WI38 (cell line): ENCODE measurements around the gene DUSP8.

Experiments
- H3K4me3 ChIP-seq: 2 replicates; pipeline ENCODE4 v1.5.1; 2011; ENCODE audit warnings: low read depth, mild to moderate bottlenecking, control low read depth, low read length
- CTCF ChIP-seq: IDR thresholded peaks from 2 replicates; pipeline ENCODE4 v1.5.1; 2012; ENCODE audit warnings: low read depth, mild to moderate bottlenecking, control low read depth, low read length

DUSP8 gene

GRCh38 chr11:1557904-1558774 lies 13.9 kb downstream of the DUSP8 start:
- H3K4me3 ChIP-seq: no peak overlapping the region
- TF ChIP-seq CTCF: no peak

- no peak for TF ChIP-seq CTCF
- H3K4me3 ChIP-seq: no peak overlapping the region
Observed at GRCh38 chr11:1557051-1557884, 14.8 kb downstream of the DUSP8 start.

DNA sequence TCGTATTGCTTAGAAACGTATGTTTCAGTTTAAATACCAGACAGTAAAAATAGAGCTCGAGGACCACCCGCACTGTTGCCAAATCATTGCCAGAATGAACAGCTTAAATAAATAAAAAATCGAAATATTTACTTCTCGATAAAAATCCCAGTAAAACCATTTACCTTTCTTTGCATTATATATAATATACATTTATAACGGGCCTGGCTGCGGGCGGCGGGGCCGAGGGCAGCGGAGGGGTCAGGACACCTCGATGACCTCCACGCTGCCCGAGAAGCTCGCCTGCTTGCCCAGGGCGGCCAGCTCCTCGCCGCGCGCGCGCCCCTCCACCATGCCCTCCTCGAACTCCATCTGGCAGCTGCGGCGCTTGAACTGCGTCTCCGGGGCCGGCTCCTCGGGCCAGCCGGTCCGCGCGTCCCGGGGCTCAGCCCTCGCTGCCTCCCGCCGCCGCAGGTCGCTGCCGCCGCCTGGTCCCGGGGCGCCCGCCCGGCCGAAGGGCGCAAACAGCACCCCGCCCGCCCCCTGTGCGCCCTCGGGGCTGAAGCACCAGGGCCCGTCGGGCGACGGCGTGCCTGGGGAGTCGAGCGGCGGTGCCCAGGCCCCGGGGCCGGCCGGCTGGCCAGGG lies 15.7 kb downstream of the DUSP8 start:
- TF ChIP-seq CTCF: no peak
- no peak overlapping the region for H3K4me3 ChIP-seq

GRCh38 chr11:1555713-1556153 lies 16.3 kb downstream of the DUSP8 start:
- TF ChIP-seq CTCF: no peak
- no peak overlapping the region for H3K4me3 ChIP-seq

GRCh38 chr11:1554981-1555712 lies 16.9 kb downstream of the DUSP8 start:
- H3K4me3 ChIP-seq: no peak overlapping the region

More at GRCh38 chr11:1554981-1555712, 16.9 kb downstream of the DUSP8 start:
- no peak for TF ChIP-seq CTCF
